Vagina (tissue), 2 donors: ENCODE results near the gene RXRG.

Experiments
- CTCF ChIP-seq, 3 experiments: fragments of 450-650 bp in 2 of 3; fragments of 200-600 bp in 1 of 3; sonication (generic) in 1 of 3; IDR thresholded peaks; one replicate each; pipeline ENCODE4 v1.5.1; 2017 to 2019; ENCODE audit warnings: antibody characterized with exemption in 3 of 3, mild to moderate bottlenecking in 2 of 3, moderate library complexity in 2 of 3
- POLR2A ChIP-seq, 2 donors: fragments of 450-650 bp; IDR thresholded peaks; one replicate each; pipeline ENCODE4 v1.6.1; 2017; ENCODE audit warnings: antibody characterized with exemption in 2 of 2, mild to moderate bottlenecking in 2 of 2, moderate library complexity in 2 of 2
- POLR2AphosphoS5 ChIP-seq, 2 donors: sonication (generic); formaldehyde crosslinking; IDR thresholded peaks; one replicate each; pipeline ENCODE4 v1.9.0; 2017; ENCODE audit warnings: antibody characterized with exemption in 2 of 2, mild to moderate bottlenecking in 2 of 2, low read depth in 1 of 2; ENCODE audit not compliant: insufficient read depth in 1 of 2

- TF ChIP-seq CTCF (IDR thresholded peaks at IDR 0.05) (no peak), POLR2A (IDR thresholded peaks at IDR 0.05) (no peak), POLR2AphosphoS5 (IDR thresholded peaks at IDR 0.05; ENCODE audit: insufficient read depth in 1 of 2, low read depth in 1 of 2) (no peak)
These were observed 43.0 kb upstream of the RXRG start for GRCh38 chr1:165487921-165488320.
